SJCRH30 (cell line): ENCODE measurements around the gene ETFB. TPM values are rescaled to one million over a fixed set of nuclear protein-coding genes. Genes with fewer than 3 reads are reported as not detected.

Experiments used
- DNase-seq, 2 experiments: peaks; one replicate each; pipeline ENCODE4 v3.0.0-alpha.2; 2015 to 2020
- H3K27ac ChIP-seq: fragments of 250-450 bp; sonication (Bioruptor Pico); 2 replicates; pipeline ENCODE4 v1.5.1; 2020; ENCODE audit warnings: mild to moderate bottlenecking, moderate library complexity
- H3K27me3 ChIP-seq: fragments of 250-450 bp; sonication (Bioruptor Pico); 2 replicates; pipeline ENCODE4 v1.5.1; 2020; ENCODE audit warnings: mild to moderate bottlenecking, moderate library complexity
- H3K36me3 ChIP-seq: fragments of 250-450 bp; sonication (Bioruptor Pico); 2 replicates; pipeline ENCODE4 v1.5.1; 2020; ENCODE audit warnings: mild to moderate bottlenecking, moderate library complexity
- H3K4me1 ChIP-seq: fragments of 250-450 bp; sonication (Bioruptor Pico); 2 replicates; pipeline ENCODE4 v1.5.1; 2020; ENCODE audit warnings: mild to moderate bottlenecking, moderate library complexity
- H3K4me3 ChIP-seq: fragments of 250-450 bp; sonication (Bioruptor Pico); 2 replicates; pipeline ENCODE4 v1.5.1; 2020; ENCODE audit warnings: mild to moderate bottlenecking, moderate library complexity
- H3K9me3 ChIP-seq: fragments of 250-450 bp; sonication (Bioruptor Pico); replicated peaks from 2 replicates; pipeline ENCODE4 v1.5.1; 2020; ENCODE audit warnings: mild to moderate bottlenecking, moderate library complexity
- total RNA-seq: library from RNA; depleted of rRNA; stranded (reverse); fragments of >200 nt; shearing (Covaris generic); gene quantifications from 2 replicates; pipeline ENCODE4 v1.2.3, GENCODE V29; 2014; rRNA removed

Gene ETFB
- total RNA-seq, 1 experiment from 2014 or later = 18.6 TPM

- no peak overlapping the region for H3K4me3 ChIP-seq
- no peaks in the 10 kb centered on the region for H3K27me3 ChIP-seq
- no peaks in the 10 kb centered on the region for H3K9me3 ChIP-seq
- no peaks in the 10 kb centered on the region for H3K4me1 ChIP-seq
- no peak overlapping the region for H3K27ac ChIP-seq
- H3K36me3 ChIP-seq = no peaks in the 10 kb centered on the region
- no peak for DNase-seq
These were observed 48.8 kb downstream of the ETFB start for GRCh38 chr19:51317376-51317775.

- Histone ChIP-seq H3K4me3 (no peak overlapping the region), H3K36me3 (no peaks in the 10 kb centered on the region), H3K27me3 (no peaks in the 10 kb centered on the region), H3K27ac (no peak overlapping the region), H3K4me1 (no peaks in the 10 kb centered on the region), H3K9me3 (no peaks in the 10 kb centered on the region)
- DNase-seq = no peak
These were observed 49.5 kb downstream of the ETFB start for GRCh38 chr19:51316688-51317087.

- Histone ChIP-seq H3K4me3 (no peak within 1 kb of the TSS), H3K9me3 (no peaks in the 10 kb centered on the region), H3K4me1 (no peaks in the 10 kb centered on the region), H3K27ac (no peak within 1 kb of the TSS), H3K36me3 (no peaks in the 10 kb centered on the region), H3K27me3 (no peaks in the 10 kb centered on the region)
- no peak for DNase-seq
These were observed 54.6 kb downstream of the ETFB start, which contains the start of gene IGLON5 for GRCh38 chr19:51311351-51312257. TSS of gene IGLON5 (plus strand) at chr19:51311644. CDS start at chr19:51311848, 204 bp downstream.

- Histone ChIP-seq H3K9me3 (no peaks in the 10 kb centered on the region), H3K4me1 (no peaks in the 10 kb centered on the region), H3K36me3 (no peaks in the 10 kb centered on the region), H3K27ac (no peak overlapping the region), H3K27me3 (no peaks in the 10 kb centered on the region), H3K4me3 (no peak overlapping the region)
- DNase-seq = no peak
These were observed 60.7 kb downstream of the ETFB start for GRCh38 chr19:51305479-51305878.

- H3K4me3 ChIP-seq = no peak overlapping the region
These were observed 64.9 kb downstream of the ETFB start for GRCh38 chr19:51301266-51301665.

GRCh38 chr19:51297406-51297805 is 68.8 kb downstream of the ETFB start:
- Histone ChIP-seq H3K4me3 (no peak overlapping the region), H3K36me3 (no peaks in the 10 kb centered on the region), H3K27me3 (peaks cover 9% of the 10 kb centered on the region; the same call in 1 of the 2 replicates), H3K9me3 (no peaks in the 10 kb centered on the region), H3K27ac (no peak overlapping the region), H3K4me1 (no peaks in the 10 kb centered on the region)
- no peak for DNase-seq

More at GRCh38 chr19:51301266-51301665, 64.9 kb downstream of the ETFB start:
- Histone ChIP-seq H3K27ac (no peak overlapping the region), H3K4me1 (no peaks in the 10 kb centered on the region), H3K9me3 (no peaks in the 10 kb centered on the region), H3K36me3 (no peaks in the 10 kb centered on the region), H3K27me3 (no peaks in the 10 kb centered on the region)
- DNase-seq = no peak

DNA sequence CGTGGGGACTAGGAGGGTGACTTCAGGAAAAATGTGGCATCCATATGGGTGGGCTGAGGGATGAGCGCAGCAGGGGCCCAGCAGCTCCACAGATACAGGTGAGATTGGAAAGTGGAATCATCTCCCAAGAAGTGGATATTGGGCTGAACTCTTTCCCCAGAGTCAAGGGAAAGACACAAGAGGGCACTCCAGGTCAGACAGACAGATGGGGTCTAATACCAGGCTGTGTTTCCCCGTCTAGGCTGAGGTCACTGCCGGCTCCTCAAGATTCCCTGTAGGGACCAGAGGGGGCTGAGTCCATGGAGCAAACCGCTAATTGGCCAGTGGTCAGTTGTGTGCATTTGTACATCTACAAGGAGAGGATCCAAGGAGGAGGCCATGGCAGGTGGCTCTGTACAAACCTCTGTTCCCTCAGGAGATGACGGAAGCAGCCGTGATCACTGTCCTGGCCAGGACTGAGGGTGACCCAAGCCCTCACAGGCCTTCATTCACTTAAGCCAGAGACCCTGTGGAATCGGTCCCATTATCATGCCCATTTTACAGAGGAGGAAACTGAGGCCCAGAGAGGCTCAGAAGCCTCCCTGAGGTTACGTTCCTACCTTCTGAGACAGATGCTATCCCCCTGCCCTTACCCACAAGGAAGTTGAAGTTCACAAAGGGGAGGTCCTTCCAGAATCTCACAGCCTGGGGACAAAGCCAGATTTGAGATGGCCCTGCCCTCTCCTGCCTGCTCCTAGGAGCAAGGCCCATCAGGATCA is 69.7 kb downstream of the ETFB start:
- Histone ChIP-seq H3K36me3 (no peaks in the 10 kb centered on the region), H3K27me3 (peaks cover 10% of the 10 kb centered on the region; the same call in 1 of the 2 replicates), H3K9me3 (no peaks in the 10 kb centered on the region), H3K4me1 (no peaks in the 10 kb centered on the region), H3K27ac (no peak overlapping the region), H3K4me3 (no peak overlapping the region)
- DNase-seq = no peak

GRCh38 chr19:51295382-51296126 is 70.6 kb downstream of the ETFB start:
- Histone ChIP-seq H3K4me3 (no peak overlapping the region), H3K27ac (no peak overlapping the region), H3K4me1 (no peaks in the 10 kb centered on the region), H3K9me3 (no peaks in the 10 kb centered on the region), H3K27me3 (peaks cover 12% of the 10 kb centered on the region; the same call in 1 of the 2 replicates), H3K36me3 (no peaks in the 10 kb centered on the region)
- no peak for DNase-seq

Other genes with a start within 250 kb of the ETFB start
- not detected in 2 replicates for gene SIGLEC9, start 241.5 kb downstream of the ETFB start, total RNA-seq
- gene SIGLEC7, start 224.1 kb downstream of the ETFB start, total RNA-seq = not detected in 2 replicates
- gene CD33, start 141.3 kb downstream of the ETFB start, total RNA-seq = 0.35 and 0.89 TPM in 2 replicates
- not detected in 2 replicates for gene SIGLECL1, start 115.3 kb downstream of the ETFB start, total RNA-seq
- not detected in 2 replicates for gene IGLON5, start 54.7 kb downstream of the ETFB start, total RNA-seq
- gene VSIG10L, start 24.2 kb downstream of the ETFB start, total RNA-seq = 0.10 and 0.28 TPM in 2 replicates
- gene CLDND2, start 2.6 kb upstream of the ETFB start, total RNA-seq = not detected in 2 replicates
- gene NKG7, start 6.3 kb upstream of the ETFB start, total RNA-seq = not detected in 2 replicates
- not detected in 2 replicates for gene LIM2, start 21.6 kb upstream of the ETFB start, total RNA-seq
- not detected in 2 replicates for gene C19orf84, start 24.2 kb upstream of the ETFB start, total RNA-seq
- not detected in 2 replicates for gene SIGLEC10, start 51.3 kb upstream of the ETFB start, total RNA-seq
- gene SIGLEC8, start 92.1 kb upstream of the ETFB start, total RNA-seq = not detected in 2 replicates
- gene CEACAM18, start 112.2 kb upstream of the ETFB start, total RNA-seq = not detected in 2 replicates
- not detected in 2 replicates for gene SIGLEC12, start 135.4 kb upstream of the ETFB start, total RNA-seq
- not detected in 2 replicates for gene SIGLEC6, start 165.3 kb upstream of the ETFB start, total RNA-seq
- 4.4 and 4.7 TPM in 2 replicates for gene ZNF175, start 204.9 kb upstream of the ETFB start, total RNA-seq